ENCODE results near the gene MAP3K14. TPM values are rescaled to one million over a fixed set of nuclear protein-coding genes. Genes with fewer than 3 reads are reported as not detected.
A peak's percentile ranks its signal among the peaks of the same experiment; 100 is the strongest.

MAP3K14 gene
- total and polyA plus RNA-seq, 2 of the 4 experiments (the other 2 are of a cell fraction), result 4.1 to 21.7 TPM

DNA sequence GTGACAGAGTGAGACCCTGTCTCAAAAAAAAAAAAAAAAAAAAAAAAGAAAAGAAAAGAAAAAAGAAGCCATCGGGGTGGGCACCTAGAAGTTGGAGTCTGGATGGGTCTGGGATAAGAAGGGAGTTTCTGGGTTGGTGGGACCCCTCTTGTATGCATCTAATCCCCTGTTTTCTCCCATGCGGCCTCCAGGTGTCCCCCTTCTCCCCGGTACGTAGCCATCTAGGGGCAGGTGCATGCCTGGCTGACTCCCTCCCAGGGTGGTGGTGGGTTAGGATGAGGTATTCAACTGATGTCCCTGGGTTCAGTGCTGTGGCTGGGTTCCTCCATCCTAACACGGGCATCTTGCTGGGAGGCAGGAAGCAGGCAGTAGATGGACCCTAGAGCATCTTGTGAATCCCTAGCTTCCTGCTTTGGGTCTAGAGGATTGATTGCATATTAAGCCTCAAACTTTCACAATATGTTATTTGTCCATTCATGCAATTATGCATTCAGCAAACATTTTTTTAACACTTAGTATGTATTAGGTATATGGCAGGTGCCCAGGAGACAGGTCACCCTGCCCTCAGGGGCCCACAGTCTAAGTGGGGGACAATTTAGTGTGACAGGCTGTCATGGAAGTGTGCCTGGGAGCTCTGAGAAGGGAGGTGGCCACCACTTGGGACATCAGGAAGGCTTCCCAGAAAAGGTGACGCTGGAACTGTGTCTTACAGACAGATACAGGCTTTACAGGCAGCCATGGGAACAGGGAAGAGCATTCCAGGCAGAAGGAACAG lies 82.0 kb downstream of the MAP3K14 start:
- ATAC-seq (ENCODE audit: low read depth), result no peak
- Histone ChIP-seq H3K9me1 (ENCODE audit: insufficient read depth, low read length) (peaks cover 11% of the 10 kb centered on the region; the same call in 1 of the 2 replicates), H3K23ac (ENCODE audit: low read depth, low read length) (no peak overlapping the region), H2BK15ac (ENCODE audit: low read depth, low read length) (no peak overlapping the region), H3K4me1 (ENCODE audit: control insufficient read depth, insufficient read depth, low read length) (peaks cover 15% of the 10 kb centered on the region), H3K4me3 (ENCODE audit: insufficient read depth, low read depth, low read length) (no peak overlapping the region), H2AK9ac (replicated peaks; ENCODE audit: low read depth, low read length, poor library complexity) (no peak overlapping the region), H2BK5ac (ENCODE audit: low read depth, low read length, poor library complexity, severe bottlenecking) (no peak overlapping the region), H3K4me2 (ENCODE audit: low read depth, low read length) (no peak overlapping the region), H3K27me3 (ENCODE audit: control insufficient read depth, insufficient read depth, low read length) (no peaks in the 10 kb centered on the region), H2AK5ac (ENCODE audit: low read depth, low read length) (no peak overlapping the region), H3K27ac (ENCODE audit: insufficient read depth, low read length) (no peak overlapping the region), H3K9me3 (ENCODE audit: control insufficient read depth, insufficient read depth, low read length) (no peaks in the 10 kb centered on the region), H2AFZ (replicated peaks; ENCODE audit: low read length, poor library complexity) (no peak overlapping the region), H2BK120ac (ENCODE audit: low read depth, low read length) (no peak overlapping the region), H4K8ac (ENCODE audit: low read depth in 2 of 2, low read length in 2 of 2) (no peak overlapping the region), H3K36me3 (ENCODE audit: control insufficient read depth, insufficient read depth, low read length) (peaks cover 5% of the 10 kb centered on the region; the same call in 1 of the 2 replicates), H3K14ac (replicated peaks; ENCODE audit: low read depth, low read length) (no peak overlapping the region), H4K5ac (ENCODE audit: low read depth, low read length) (no peak overlapping the region), H3K79me1 (ENCODE audit: low read depth in 1 of 2, low read length in 2 of 2) (peaks cover 0 to 2% of the 10 kb centered on the region in 2 experiments; a peak in 1 of 4 replicates), H3K9ac (ENCODE audit: low read depth, low read length) (no peak overlapping the region), H3K18ac (ENCODE audit: low read depth, low read length) (no peak overlapping the region), H3K4ac (ENCODE audit: low read depth, low read length) (no peak overlapping the region), H4K91ac (ENCODE audit: insufficient read depth, low read depth, low read length) (no peak overlapping the region), H2BK20ac (ENCODE audit: low read depth, low read length) (no peak overlapping the region), H4K20me1 (ENCODE audit: insufficient read depth, low read length) (no peaks in the 10 kb centered on the region), H3K56ac (ENCODE audit: extremely low read depth, insufficient read depth, low read length) (no peak overlapping the region)
- CTCF ChIA-PET, result interaction anchor here (0.7 to 1.9 kb wide), 3 partner anchors 16 to 136 kb away, joined by 3 to 7 read pairs (median 3); no protein-coding TSS in a partner anchor
- dilution Hi-C loops (cut with HindIII; ENCODE audit: low sequenced_read_pairs, unreplicated experiment), result no loop called here
- POLR2A ChIA-PET (ENCODE audit: unreplicated experiment), result no interaction called here
- intact Hi-C loops (cut with micrococcal nuclease), result loop anchor here (1.0 kb wide), 1 partner anchor 16 kb away; no protein-coding TSS in a partner anchor
- WGBS, 2 experiments (ENCODE audit: extremely low coverage in 2 of 2, insufficient read length in 1 of 2), result no CpG with 5 or more reads among the region's 6 CpGs
- in situ Hi-C loops (cut with MboI; ENCODE audit: low sequenced_read_pairs), result no loop called here
- no peak for TF ChIP-seq ELK1 (IDR thresholded peaks at IDR 0.05; ENCODE audit: borderline replicate concordance, low read depth, low read length)
- TF ChIP-seq, protein P1, sequence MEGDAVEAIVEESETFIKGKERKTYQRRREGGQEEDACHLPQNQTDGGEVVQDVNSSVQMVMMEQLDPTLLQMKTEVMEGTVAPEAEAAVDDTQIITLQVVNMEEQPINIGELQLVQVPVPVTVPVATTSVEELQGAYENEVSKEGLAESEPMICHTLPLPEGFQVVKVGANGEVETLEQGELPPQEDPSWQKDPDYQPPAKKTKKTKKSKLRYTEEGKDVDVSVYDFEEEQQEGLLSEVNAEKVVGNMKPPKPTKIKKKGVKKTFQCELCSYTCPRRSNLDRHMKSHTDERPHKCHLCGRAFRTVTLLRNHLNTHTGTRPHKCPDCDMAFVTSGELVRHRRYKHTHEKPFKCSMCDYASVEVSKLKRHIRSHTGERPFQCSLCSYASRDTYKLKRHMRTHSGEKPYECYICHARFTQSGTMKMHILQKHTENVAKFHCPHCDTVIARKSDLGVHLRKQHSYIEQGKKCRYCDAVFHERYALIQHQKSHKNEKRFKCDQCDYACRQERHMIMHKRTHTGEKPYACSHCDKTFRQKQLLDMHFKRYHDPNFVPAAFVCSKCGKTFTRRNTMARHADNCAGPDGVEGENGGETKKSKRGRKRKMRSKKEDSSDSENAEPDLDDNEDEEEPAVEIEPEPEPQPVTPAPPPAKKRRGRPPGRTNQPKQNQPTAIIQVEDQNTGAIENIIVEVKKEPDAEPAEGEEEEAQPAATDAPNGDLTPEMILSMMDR (conservative IDR thresholded peaks at IDR 0.05; ENCODE audit: low read depth, low read length), result 0 out of 2 replicates have a peak, but pooled peaks have one; percentile 11
- BruUV-seq (replicated peaks), result no TSS peak
- no peak for DNase-seq
